HCT116 (cell line): Measurements from ENCODE around the gene ZNRF3. TPM values are rescaled to one million over a fixed set of nuclear protein-coding genes. Genes with fewer than 3 reads are reported as not detected.

Experiments
- ATAC-seq: fragments of 200-7000 bp; cut with Tn5 transposase; 2 replicates; pipeline ENCODE4 v1.9.1; 2020; ENCODE audit warnings: mild to moderate bottlenecking, moderate library complexity
- BruUV-seq: library from RNA; stranded (reverse); fragments of 400-500 nt; replicated peaks from 2 replicates; lab custom pipeline; 2021; lab: Mats Ljungman, UMichigan
- CTCF ChIA-PET: fragments of 300-600 bp; sonication (Branson Sonifier 250); formaldehyde crosslinking; loops from one replicate; lab custom pipeline; 2021; ENCODE audit warnings: antibody characterized with exemption; lab: Charles Lee
- POLR2A ChIA-PET: fragments of 300-600, 350-600 bp; sonication (Branson Sonifier 250); formaldehyde crosslinking; loops from one replicate; lab custom pipeline; 2021; ENCODE audit warnings: antibody characterized with exemption; lab: Charles Lee
- RAD21 ChIA-PET, 2 experiments: fragments of 300-600 bp; sonication (Branson Sonifier 250); formaldehyde crosslinking; loops; one replicate each; lab custom pipeline; 2023; ENCODE audit warnings: low total read pairs in 2 of 2; ENCODE audit not compliant: uncharacterized antibody in 2 of 2, unreplicated experiment in 2 of 2, low non-redundant PET in 1 of 2; lab: Charles Lee
- DNase-seq: peaks from one replicate; pipeline ENCODE4 v3.0.0-alpha.2; 2010; ENCODE audit warnings: low read depth, low spot score
- H2AFZ ChIP-seq: fragments of 200-600 bp; shearing (Covaris generic), sonication (generic); 2 replicates; pipeline ENCODE4 v1.6.1; 2017; ENCODE audit warnings: low read depth, mixed run types, mixed read lengths, antibody characterized with exemption, low read length; ENCODE audit not compliant: poor library complexity, severe bottlenecking
- H3K27ac ChIP-seq: 2 replicates; pipeline ENCODE4 v1.5.1; 2012; ENCODE audit warnings: low read depth, low read length
- H3K27me3 ChIP-seq: fragments of 200-600 bp; sonication (generic); 2 replicates; pipeline ENCODE4 v1.6.1; 2016; ENCODE audit warnings: mixed run types, low read length, mixed read lengths; ENCODE audit not compliant: insufficient read depth
- H3K36me3 ChIP-seq, 2 experiments: fragments of 200-500 bp in 1 of 2; fragments of 200-600 bp in 1 of 2; sonication (Bioruptor generic) in 1 of 2; sonication (generic) in 1 of 2; 2 replicates each; pipeline versions ENCODE4 v1.5.1 to v1.6.1; 2014 to 2016; ENCODE audit warnings: low read length in 2 of 2, inconsistent platforms in 1 of 2, mixed read lengths in 1 of 2, mixed run types in 1 of 2; ENCODE audit not compliant: insufficient read depth in 2 of 2, control insufficient read depth in 1 of 2
- H3K4me1 ChIP-seq, 2 experiments: fragments of 200-600 bp in 1 of 2; sonication (generic) in 1 of 2; 2 replicates each; pipeline versions ENCODE4 v1.5.1 to v1.6.1; 2012 to 2017; ENCODE audit warnings: low read length in 2 of 2, inconsistent platforms in 1 of 2, mild to moderate bottlenecking in 1 of 2, mixed read lengths in 1 of 2, mixed run types in 1 of 2, moderate library complexity in 1 of 2; ENCODE audit not compliant: insufficient read depth in 2 of 2, control insufficient read depth in 1 of 2
- H3K4me2 ChIP-seq: fragments of 200-600 bp; sonication (generic); 2 replicates; pipeline ENCODE4 v1.6.1; 2017; ENCODE audit warnings: mixed run types, low read length, mixed read lengths
- H3K4me3 ChIP-seq, 2 experiments: fragments of 200-600 bp in 1 of 2; sonication (generic) in 1 of 2; replicated peaks in 1 of 2; 2 replicates each; pipeline ENCODE4 v1.5.1; 2011 to 2016; ENCODE audit warnings: low read length in 2 of 2, control low read depth in 1 of 2, low read depth in 1 of 2, mild to moderate bottlenecking in 1 of 2, mixed read lengths in 1 of 2, mixed run types in 1 of 2
- H3K79me2 ChIP-seq: fragments of 200-600 bp; sonication (generic); 2 replicates; pipeline ENCODE4 v1.6.1; 2017; ENCODE audit warnings: mild to moderate bottlenecking, mixed run types, low read length, moderate library complexity, mixed read lengths; ENCODE audit not compliant: insufficient read depth
- H3K9ac ChIP-seq: fragments of 200-600 bp; sonication (generic); 2 replicates; pipeline ENCODE4 v1.6.1; 2016; ENCODE audit warnings: low read length, mixed read lengths
- H3K9me2 ChIP-seq: fragments of 200-600 bp; sonication (generic), shearing (Covaris generic); 2 replicates; pipeline ENCODE4 v1.6.1; 2017; ENCODE audit warnings: mixed run types, mild to moderate bottlenecking, moderate library complexity; ENCODE audit not compliant: insufficient read depth
- H3K9me3 ChIP-seq, 2 experiments: fragments of 200-500 bp in 1 of 2; fragments of 200-600 bp in 1 of 2; sonication (Bioruptor generic) in 1 of 2; sonication (generic) in 1 of 2; 2 replicates each; pipeline ENCODE4 v1.6.1; 2014 to 2017; ENCODE audit warnings: low read length in 2 of 2, mixed read lengths in 2 of 2, inconsistent platforms in 1 of 2, low read depth in 1 of 2, mild to moderate bottlenecking in 1 of 2, mixed run types in 1 of 2, moderate library complexity in 1 of 2; ENCODE audit not compliant: control insufficient read depth in 1 of 2, insufficient read depth in 1 of 2
- H4K20me1 ChIP-seq: fragments of 200-600 bp; sonication (generic), shearing (Covaris generic); 2 replicates; pipeline ENCODE4 v1.6.1; 2017; ENCODE audit warnings: mixed run types, mild to moderate bottlenecking, moderate library complexity; ENCODE audit not compliant: insufficient read depth
- CBX3 ChIP-seq: IDR thresholded peaks from 2 replicates; pipeline ENCODE4 v1.6.1; 2012; ENCODE audit warnings: low read depth
- CTCF ChIP-seq, 3 experiments: fragments of 200-600 bp in 1 of 3; sonication (generic) in 1 of 3; IDR thresholded peaks in 2 of 3; conservative IDR thresholded peaks in 1 of 3; 2 replicates each; pipeline ENCODE4 v1.5.1; 2012 to 2017; ENCODE audit warnings: low read depth in 2 of 3, low read length in 2 of 3, antibody characterized with exemption in 1 of 3, borderline replicate concordance in 1 of 3, control low read depth in 1 of 3, mild to moderate bottlenecking in 1 of 3, mixed read lengths in 1 of 3, mixed run types in 1 of 3, moderate library complexity in 1 of 3; ENCODE audit not compliant: insufficient read depth in 1 of 3
- EGR1 ChIP-seq: IDR thresholded peaks from 2 replicates; pipeline ENCODE4 v1.6.1; 2012; ENCODE audit warnings: low read depth
- ELF1 ChIP-seq: IDR thresholded peaks from 2 replicates; pipeline ENCODE4 v1.6.1; 2012; ENCODE audit warnings: low read depth, borderline replicate concordance
- EZH2phosphoT487 ChIP-seq: fragments of 200-600 bp; IDR thresholded peaks from 2 replicates; pipeline ENCODE4 v1.6.1; 2018; ENCODE audit warnings: antibody characterized with exemption, borderline replicate concordance
- FOSL1 ChIP-seq: IDR thresholded peaks from 2 replicates; pipeline ENCODE4 v1.6.1; 2012; ENCODE audit warnings: low read depth
- POLR2AphosphoS5 ChIP-seq: IDR thresholded peaks from 2 replicates; pipeline ENCODE4 v1.6.1; 2011; ENCODE audit warnings: mild to moderate bottlenecking, low read depth, low read length, moderate library complexity
- RAD21 ChIP-seq: IDR thresholded peaks from 2 replicates; pipeline ENCODE4 v1.6.1; 2012; ENCODE audit warnings: low read depth, mild to moderate bottlenecking
- SIN3A ChIP-seq: IDR thresholded peaks from 2 replicates; pipeline ENCODE4 v1.6.1; 2012; ENCODE audit warnings: low read depth
- SRF ChIP-seq: IDR thresholded peaks from 2 replicates; pipeline ENCODE4 v1.6.1; 2012; ENCODE audit warnings: low read depth
- TCF7L2 ChIP-seq: IDR thresholded peaks from 2 replicates; pipeline ENCODE4 v1.7.0; 2011; ENCODE audit warnings: borderline replicate concordance, inconsistent platforms; ENCODE audit not compliant: insufficient read depth, insufficient read length; ENCODE audit errors: extremely low read depth
- YY1 ChIP-seq: IDR thresholded peaks from 2 replicates; pipeline ENCODE4 v1.6.1; 2011; ENCODE audit warnings: low read length, low read depth, moderate library complexity, mild to moderate bottlenecking; ENCODE audit not compliant: insufficient replicate concordance; ENCODE audit errors: extremely low read depth
- ZBTB33 ChIP-seq: IDR thresholded peaks from 2 replicates; pipeline ENCODE4 v1.6.1; 2011; ENCODE audit warnings: mild to moderate bottlenecking, low read length, moderate library complexity; ENCODE audit not compliant: insufficient replicate concordance; ENCODE audit errors: extremely low read depth
- ZFX ChIP-seq: fragments of 450-650 bp; IDR thresholded peaks from 2 replicates; pipeline ENCODE4 v1.6.1; 2017
- intact Hi-C: fragments of 100-400 bp; cut with micrococcal nuclease; formaldehyde crosslinking; loops from 2 replicates; pipeline ENCODE4 v1.10.0; 2022
- total RNA-seq: library from RNA; stranded (reverse); gene quantifications from one replicate; pipeline ENCODE4 v1.2.1, GENCODE V29; 2021; ENCODE audit not compliant: unreplicated experiment

The ZNRF3 gene
- total RNA-seq, 1 experiment from 2014 or later = 12.2 TPM

GRCh38 chr22:28937206-28938025 lies 54.0 kb downstream of the ZNRF3 start:
- Histone ChIP-seq H3K27ac (no peak overlapping the region), H3K9me2 (no peaks in the 10 kb centered on the region), H3K9ac (no peak overlapping the region), H3K27me3 (no peaks in the 10 kb centered on the region), H3K79me2 (peaks cover 66% of the 10 kb centered on the region), H3K4me3 (no peak overlapping the region), H2AFZ (no peak overlapping the region), H3K36me3 (no peaks in the 10 kb centered on the region), H3K4me2 (no peak overlapping the region), H3K4me1 (peaks cover 23 to 28% of the 10 kb centered on the region in 2 experiments), H4K20me1 (no peaks in the 10 kb centered on the region), H3K9me3 (no peaks in the 10 kb centered on the region)
- DNase-seq (no peak), ATAC-seq (no peak)
- TF ChIP-seq ZFX (no peak), ELF1 (no peak), SIN3A (no peak)
- ChIA-PET CTCF (interaction anchor here (1.4 kb wide), 1 partner anchor 11 kb away, joined by 5 read pairs; no protein-coding TSS in a partner anchor), RAD21 (no interaction called here), POLR2A (no interaction called here)
- intact Hi-C loops = no loop called here
- BruUV-seq = no TSS peak

- intact Hi-C loops = no loop called here
- no peak overlapping the region for H3K4me3 ChIP-seq
- ChIA-PET CTCF (interaction anchor here (0.9 kb wide), 1 partner anchor 11 kb away, joined by 3 read pairs; no protein-coding TSS in a partner anchor), POLR2A (no interaction called here), RAD21 (no interaction called here)
- H3K9me3 ChIP-seq = no peaks in the 10 kb centered on the region
- no peak for ATAC-seq
- H2AFZ ChIP-seq = no peak overlapping the region
- H3K27ac ChIP-seq = no peak overlapping the region
- no peak overlapping the region for H3K9ac ChIP-seq
- H3K9me2 ChIP-seq = no peaks in the 10 kb centered on the region
- no peaks in the 10 kb centered on the region for H3K27me3 ChIP-seq
- no peaks in the 10 kb centered on the region for H4K20me1 ChIP-seq
- H3K79me2 ChIP-seq = peaks cover 70% of the 10 kb centered on the region
- peaks cover 18 to 19% of the 10 kb centered on the region in 2 experiments; a peak in 3 of 4 replicates for H3K4me1 ChIP-seq
- H3K4me2 ChIP-seq = no peak overlapping the region
- H3K36me3 ChIP-seq = no peaks in the 10 kb centered on the region
- BruUV-seq = no TSS peak
- DNase-seq = no peak
- TF ChIP-seq TCF7L2 = no peak
- no peak for TF ChIP-seq YY1
- TF ChIP-seq ELF1 = no peak
- no peak for TF ChIP-seq CTCF (IDR thresholded peaks at IDR 0.05 in 2 of 3, conservative IDR thresholded peaks at IDR 0.05 in 1 of 3; ENCODE audit: borderline replicate concordance in 1 of 3, insufficient read depth in 1 of 3, low read depth in 2 of 3, low read length in 2 of 3)
- no peak for TF ChIP-seq EZH2phosphoT487
- TF ChIP-seq CBX3 = no peak
- no peak for TF ChIP-seq POLR2AphosphoS5
- TF ChIP-seq FOSL1 = no peak
- no peak for TF ChIP-seq EGR1
- TF ChIP-seq SIN3A = no peak
- no peak for TF ChIP-seq RAD21
- no peak for TF ChIP-seq SRF
- TF ChIP-seq ZBTB33 = no peak
Observed at GRCh38 chr22:28938286-28938833, 55.0 kb downstream of the ZNRF3 start.
